Embryonic facial prominence (tissue), 1 donor: Measurements from ENCODE around the gene RBMXL2.
A peak's percentile ranks its signal among the peaks of the same experiment; 100 is the strongest.

Experiments
- DNase-seq: peaks from one replicate; pipeline ENCODE4 v3.0.0-alpha.2; 2016; ENCODE audit errors: extremely low spot score

The RBMXL2 gene

DNA sequence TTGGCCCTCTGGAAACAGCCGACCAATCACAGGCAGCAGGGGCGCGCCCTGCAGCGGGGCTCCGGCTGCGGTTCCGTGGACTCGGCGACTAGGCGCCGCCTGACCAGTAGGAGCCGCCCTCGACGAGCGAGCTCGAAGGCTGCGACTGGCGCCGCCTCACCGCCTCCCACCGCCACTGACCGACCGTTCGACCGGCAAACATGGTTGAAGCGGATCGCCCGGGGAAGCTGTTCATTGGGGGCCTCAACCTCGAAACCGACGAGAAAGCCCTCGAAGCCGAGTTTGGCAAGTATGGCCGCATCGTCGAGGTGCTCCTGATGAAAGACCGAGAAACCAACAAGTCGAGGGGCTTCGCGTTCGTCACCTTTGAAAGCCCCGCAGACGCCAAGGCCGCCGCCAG, at the start of gene RBMXL2:
TSS of gene RBMXL2 (plus strand) at position 78 of the 400 bp plus-strand sequence. CDS start at position 201, 123 bp downstream.
- DNase-seq = no peak

DNA sequence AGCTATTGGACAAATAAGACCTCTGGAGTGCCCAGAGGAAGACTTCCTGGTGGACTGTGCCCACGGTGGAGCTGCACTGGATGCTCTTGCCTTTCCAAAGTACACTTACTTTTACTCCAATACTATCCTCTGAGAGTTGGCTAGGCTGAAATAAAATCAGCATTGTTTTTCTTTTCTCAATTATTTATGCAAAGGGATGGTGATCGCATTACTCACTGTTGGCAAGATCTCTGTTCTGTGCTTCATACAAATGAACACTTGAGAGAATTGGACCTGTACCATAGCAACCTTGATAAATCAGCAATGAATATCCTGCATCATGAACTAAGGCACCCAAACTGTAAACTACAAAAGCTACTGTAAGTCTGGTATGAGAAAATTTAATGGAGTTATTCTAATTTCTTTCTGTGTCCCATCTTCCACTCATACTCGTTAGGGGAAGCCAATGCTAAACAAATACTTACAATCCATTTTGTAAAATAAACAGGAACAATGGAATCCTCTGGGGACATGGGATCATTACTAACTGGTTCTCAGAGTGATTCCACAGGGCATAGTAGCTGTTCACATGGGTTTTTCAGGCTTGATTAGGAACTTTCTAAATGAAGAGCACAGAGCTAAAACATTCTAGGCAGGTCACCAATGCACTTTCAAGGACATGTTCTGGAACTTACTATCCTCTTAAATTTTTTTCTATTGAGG, 42.2 kb upstream of the RBMXL2 start:
- DNase-seq = no peak

DNA sequence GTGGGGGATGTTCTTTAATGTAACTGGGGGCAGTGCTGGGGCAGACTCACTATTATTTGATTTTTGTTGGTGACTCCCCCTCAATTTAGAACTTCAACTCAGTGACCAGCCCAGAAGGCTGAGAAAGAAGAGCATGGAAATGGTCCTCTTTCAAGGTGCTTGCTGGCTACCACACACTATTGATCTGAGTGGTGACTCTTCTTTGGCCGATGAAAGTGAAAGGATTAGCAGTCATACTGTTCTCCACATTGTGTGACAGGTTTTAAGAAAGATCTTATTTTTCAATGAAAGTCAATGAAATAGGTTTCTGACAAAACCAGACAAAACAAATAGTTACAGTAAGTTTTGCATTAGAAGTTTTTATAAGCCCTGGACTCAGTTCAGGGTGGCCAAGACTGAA, 38.6 kb upstream of the RBMXL2 start:
- no peak for DNase-seq

DNA sequence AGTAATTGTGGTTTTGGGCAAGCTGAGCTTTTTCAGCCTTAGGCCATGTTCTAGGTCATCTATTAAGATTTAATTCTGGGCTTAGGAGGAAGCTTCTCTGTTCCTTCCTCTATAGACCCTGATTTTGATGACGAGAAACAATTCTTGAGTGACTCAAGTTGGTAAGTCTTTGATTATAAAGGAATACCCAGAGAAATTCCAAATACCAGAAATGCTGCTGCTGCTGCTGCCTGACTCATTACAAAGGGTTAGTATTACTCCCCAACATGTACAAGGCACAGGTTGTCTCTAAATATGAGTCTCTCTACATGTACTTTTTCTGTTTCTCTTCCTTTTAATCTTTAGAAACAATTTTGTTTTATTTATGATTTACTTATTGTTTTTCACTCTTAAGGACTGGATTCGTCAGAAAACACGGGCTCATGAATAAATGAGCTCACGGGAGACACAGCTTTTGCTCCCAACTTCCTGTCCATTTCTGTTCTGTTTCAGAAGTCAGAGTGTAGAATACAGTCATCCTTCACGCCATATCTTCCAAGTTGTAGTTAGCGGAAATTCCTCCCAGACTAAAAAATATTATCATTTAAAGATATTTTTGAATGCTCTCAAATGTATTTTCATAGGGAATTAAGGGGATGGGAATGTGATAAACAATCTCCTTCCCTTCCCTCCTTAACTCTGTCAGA, 31.8 kb upstream of the RBMXL2 start:
- DNase-seq = no peak

DNA sequence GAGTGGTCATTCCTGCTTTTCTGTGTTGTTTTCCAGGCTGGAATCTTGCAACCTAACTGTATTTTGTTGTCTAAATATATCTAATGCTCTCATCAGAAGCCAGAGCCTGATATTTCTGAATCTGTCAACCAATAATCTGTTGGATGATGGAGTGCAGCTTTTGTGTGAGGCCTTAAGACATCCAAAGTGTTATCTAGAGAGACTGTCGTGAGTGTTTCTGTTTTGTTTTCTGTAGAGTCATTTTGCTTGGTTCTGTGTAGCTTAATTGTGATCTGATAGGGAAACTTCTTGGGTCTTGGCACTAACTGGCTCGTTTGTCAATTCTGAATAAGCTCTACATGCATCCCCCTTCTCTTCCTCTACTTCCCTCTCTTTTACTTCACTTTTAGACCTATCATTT, 31.2 kb upstream of the RBMXL2 start:
- DNase-seq = no peak

DNA sequence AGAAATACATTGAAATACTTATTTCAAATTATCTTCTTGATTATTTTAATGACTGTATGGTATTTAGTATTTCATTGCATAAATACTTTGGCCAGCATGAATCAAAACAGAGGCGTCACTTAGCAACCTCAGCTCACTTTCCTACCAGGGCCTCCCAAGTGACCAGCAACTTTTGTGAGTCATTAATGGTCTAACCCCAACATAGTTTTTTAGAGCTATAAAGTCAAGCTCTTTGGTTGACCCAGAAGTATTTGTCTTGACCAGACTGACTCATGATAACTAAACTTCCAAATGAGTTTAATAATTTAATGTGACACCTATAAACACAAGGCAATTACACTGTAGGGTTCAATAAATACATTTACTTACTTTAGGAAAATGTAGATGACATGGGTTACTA, 27.9 kb upstream of the RBMXL2 start:
- no peak for DNase-seq

DNA sequence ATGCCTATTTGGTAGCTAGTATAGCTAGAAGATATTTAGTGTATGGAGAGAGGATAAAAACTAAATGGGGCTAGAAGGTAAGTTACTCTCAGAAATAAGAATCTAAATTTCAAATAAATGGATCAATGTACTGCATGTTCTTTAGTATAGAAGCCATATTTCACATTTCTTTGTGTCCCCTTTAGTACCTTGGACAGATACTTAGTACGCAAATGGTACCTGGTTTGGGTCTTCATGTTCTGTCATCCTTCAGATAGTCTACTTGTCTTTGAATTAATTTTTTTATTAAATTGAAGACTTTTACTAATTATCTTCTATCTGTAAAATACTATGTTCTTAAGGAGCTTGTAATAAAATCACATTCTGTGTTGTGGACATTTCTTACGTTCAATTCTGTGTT, 26.3 kb upstream of the RBMXL2 start:
- no peak for DNase-seq

DNA sequence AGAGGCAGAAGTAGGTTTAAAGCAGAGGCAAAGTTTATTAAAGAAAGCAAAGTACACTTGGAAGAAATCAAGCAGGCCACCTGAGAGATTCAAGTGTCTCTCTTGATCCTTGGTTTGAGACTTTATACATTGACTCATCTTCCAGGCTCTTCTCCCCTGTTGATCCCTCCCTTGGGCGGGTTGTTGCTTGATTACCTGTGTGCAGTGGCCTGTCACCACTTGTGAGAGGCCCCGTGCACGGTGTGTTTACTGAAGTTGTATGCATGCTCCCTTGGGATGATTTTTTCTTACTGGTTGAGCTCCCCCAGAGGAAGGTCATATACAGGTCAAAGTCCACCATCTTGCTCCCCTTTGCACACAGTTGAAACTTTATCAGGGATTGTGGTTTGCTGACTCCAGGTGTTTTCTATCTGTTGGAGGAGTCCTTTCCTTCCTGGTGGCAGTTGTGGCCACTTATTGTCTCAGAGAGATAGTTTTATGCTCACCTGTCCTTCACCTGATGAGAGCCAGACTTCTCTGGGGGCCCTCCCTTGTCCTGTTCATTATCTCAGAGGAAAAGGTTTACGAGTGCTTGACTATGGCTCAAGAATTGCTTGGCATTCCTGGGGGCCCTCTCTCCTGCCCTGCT, 16.3 kb upstream of the RBMXL2 start:
- DNase-seq = no peak

DNA sequence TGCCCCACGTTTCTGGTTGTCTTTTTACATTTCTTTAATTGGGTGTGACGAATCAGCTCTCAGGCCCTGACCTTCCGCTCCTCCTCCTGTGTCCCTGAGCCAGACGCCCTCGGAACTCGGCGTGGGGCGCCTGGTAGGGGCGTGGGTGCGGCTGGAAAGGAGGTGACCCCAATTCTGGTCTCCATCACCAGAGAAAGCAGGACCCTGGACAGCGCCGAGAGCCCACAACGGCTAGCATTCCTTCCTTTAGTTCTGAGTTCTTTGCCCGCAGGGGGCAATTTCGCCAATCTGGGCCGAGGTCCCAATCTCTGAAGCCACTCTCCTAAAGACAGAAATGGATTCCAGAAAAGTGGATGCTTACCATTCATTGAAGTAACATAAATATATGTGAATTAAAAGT, 11.7 kb upstream of the RBMXL2 start:
- DNase-seq = no peak

DNA sequence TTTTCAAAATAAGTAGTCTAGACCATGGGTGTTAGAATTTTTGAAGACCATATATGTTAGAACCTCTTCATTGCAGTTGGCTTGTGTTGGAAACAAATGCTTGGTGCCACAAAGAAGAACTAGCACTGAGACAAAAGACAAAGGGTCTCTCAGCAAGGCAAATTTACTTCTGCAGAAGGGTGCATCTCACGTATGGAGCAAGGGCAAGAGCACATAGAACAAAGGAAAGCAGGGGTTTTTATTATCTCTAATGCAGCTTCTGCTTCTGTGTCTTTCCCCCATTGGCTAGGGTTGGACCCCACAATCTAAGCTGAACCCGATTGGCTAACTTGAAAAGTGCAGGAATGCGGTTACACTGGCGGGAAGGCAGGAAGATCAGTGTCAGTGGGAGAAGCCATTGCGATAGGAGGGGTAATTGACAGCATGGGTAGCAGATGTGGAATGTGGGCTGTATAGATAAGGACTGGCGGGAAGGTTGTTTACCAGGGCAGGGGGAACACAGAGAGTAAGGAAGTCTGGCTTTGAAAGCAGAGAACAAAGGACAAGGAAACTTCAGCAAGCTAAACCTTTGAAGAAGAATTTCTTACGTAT, 9.2 kb upstream of the RBMXL2 start:
- DNase-seq = no peak

DNA sequence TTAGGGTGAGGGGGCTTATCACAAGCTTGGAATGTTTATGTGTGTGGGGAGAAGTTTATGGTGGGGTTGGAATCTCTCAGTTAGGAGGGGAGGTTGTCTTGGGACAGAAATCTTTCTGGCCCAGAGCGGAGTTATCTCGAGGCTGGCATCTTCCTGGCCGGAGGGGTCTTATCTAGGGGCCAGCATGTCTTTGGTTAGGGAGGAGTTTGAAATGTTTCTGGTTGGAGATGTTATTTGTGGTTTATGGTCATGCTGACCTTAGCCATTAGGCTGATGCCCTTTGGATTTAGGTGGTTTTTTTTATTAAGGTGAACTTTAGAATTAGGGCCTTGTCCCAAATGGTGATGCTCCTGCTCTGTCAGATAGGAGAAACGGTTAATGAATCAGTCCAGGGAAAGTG, 7.9 kb upstream of the RBMXL2 start:
- no peak for DNase-seq

DNA sequence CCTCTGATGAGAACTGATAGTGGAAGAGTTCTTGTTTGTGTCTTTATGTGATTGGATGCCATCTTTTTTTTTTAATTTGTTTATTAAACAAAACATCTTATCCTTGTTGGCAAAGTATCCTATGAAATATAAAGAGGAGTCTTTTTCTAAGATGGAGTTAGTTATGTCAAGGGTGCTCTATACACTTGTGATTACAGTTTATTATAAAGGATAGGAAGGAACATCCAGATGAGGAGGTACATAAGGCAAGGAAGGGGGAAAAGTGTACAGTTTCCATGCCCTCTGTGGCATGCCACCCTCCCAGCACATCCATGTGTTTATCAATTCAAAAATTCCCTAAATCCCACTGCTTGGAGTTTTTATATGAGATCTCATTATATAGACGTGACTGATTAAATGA, 7.4 kb upstream of the RBMXL2 start:
- no peak for DNase-seq

DNA sequence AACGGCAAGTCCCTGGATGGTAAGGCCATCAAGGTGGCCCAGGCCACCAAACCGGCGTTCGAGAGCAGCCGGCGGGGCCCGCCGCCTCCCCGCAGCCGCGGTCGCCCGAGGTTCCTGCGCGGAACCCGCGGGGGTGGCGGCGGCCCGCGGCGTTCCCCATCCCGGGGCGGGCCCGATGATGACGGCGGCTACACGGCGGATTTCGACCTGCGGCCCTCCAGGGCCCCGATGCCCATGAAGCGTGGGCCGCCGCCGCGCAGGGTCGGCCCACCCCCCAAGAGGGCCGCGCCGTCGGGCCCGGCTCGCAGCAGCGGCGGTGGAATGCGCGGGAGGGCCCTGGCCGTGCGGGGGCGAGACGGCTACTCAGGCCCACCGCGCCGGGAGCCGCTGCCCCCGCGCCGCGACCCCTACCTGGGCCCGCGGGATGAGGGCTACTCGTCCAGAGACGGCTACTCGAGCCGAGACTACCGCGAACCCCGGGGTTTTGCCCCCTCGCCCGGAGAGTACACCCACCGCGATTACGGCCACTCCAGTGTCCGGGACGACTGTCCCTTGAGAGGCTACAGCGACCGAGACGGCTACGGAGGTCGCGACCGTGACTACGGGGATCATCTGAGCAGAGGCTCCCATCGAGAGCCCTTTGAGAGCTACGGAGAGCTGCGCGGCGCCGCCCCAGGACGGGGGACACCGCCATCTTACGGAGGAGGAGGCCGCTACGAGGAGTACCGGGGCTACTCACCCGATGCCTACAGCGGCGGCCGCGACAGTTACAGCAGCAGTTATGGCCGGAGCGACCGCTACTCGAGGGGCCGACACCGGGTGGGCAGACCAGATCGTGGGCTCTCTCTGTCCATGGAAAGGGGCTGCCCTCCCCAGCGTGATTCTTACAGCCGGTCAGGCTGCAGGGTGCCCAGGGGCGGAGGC, 792 bp downstream of the RBMXL2 start:
- no peak for DNase-seq

DNA sequence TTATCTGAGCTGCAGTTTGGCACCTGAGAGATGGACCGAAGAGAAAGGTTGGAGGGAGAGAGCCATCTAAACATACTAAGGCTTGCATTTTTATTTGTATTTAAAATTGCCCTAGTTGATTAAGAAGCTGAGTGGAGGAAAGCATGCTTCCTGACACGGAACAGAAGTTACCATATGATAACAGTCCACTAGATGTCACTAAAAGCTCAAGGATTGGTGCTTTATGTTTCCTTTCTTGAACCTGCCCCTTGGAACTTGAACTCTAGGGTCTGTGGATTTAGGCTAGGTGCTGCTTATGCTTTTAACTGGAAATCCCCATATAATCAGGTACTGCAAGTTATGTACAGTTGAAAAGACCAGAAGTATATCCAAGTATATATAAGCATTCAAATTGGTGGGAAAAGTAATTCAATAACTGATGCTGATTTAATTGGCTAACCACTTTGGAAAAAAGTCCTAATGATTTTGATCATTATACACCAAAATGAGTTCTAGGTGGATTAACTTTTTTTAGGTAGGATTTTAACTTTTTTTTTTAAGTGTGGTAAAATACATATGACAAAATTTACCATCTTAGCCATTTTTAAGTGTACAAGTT, 9.5 kb downstream of the RBMXL2 start:
- DNase-seq = peak; percentile 29

DNA sequence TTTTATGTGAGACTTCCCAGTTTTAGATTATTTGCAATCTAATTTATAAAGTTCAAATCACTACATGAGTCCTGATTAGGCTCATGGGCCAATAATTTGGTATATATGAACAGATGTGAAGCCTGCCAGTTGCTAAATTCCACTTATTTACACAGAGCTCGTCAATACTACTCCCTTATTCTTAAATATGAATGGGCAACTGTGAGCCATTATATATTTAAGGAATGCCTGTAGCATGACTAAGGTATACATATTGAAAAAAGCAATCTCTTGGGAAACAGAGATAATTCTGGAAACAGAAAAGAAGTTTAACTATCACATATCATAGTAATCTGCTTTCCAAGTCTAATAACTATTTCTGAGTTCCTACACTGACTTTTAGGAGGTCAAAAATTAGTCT, 27.0 kb downstream of the RBMXL2 start:
- no peak for DNase-seq

DNA sequence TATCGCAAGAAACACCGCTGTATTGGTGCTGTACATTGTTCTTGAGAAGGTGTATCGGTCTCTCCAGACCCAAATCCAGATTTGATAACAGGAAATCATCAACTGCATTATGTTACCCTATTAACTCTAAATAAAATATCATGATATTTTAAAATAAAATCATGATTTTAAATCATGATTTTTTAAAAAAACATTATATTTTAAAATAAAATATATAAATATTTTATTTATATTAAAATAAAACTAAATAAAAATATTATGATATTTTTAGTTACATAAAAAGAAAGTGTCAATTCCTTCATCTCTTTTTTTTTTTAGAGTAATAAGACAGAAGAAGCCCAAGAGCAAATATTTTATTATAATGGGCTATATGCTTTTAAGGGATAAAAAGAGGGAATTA, 27.6 kb downstream of the RBMXL2 start:
- no peak for DNase-seq

DNA sequence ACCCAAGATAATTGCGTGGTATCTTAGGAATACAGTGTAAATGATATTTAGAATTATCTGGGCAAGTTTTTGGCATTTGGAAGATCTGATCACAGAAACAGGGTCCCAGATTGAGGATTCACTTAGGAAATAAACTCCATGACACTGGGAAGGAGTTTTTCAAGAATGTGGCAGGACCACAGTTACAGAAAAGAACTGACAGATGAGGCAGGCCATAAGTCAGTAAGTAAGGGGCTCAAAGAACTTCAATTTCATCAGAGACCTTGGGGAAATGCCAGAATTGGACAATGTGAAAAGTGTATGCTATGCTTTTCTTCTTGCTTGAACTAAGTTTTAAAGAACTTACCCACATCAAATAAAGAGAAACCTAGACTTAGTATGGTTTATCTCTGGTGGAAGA, 49.3 kb downstream of the RBMXL2 start:
- no peak for DNase-seq
